Fibroblast of the aortic adventitia (primary cell): ENCODE data around the gene EPB41L4B. TPM values are rescaled to one million over a fixed set of nuclear protein-coding genes. Genes with fewer than 3 reads are reported as not detected.
A peak's percentile ranks its signal among the peaks of the same experiment; 100 is the strongest.

Experiments used
- DNase-seq: peaks from one replicate; pipeline ENCODE4 v3.0.0-alpha.2; 2010; ENCODE audit warnings: low read depth
- H3K4me3 ChIP-seq: 2 replicates; pipeline ENCODE4 v1.5.1; 2011; ENCODE audit warnings: low read depth, mild to moderate bottlenecking, control low read depth, low read length, moderate library complexity
- CTCF ChIP-seq: IDR thresholded peaks from 2 replicates; pipeline ENCODE4 v1.5.1; 2011; ENCODE audit warnings: mild to moderate bottlenecking, low read length, control low read depth, inconsistent platforms; ENCODE audit not compliant: insufficient read depth
- total RNA-seq: library from RNA; depleted of rRNA; stranded (reverse); fragments of >200 nt; gene quantifications from 2 replicates; pipeline ENCODE4 v1.2.3, GENCODE V29; 2012; ENCODE audit warnings: low replicate concordance

The EPB41L4B gene
- total RNA-seq, 1 donor = 1.8 TPM

- TF ChIP-seq CTCF = no peak
- no peak for DNase-seq
- H3K4me3 ChIP-seq = no peak overlapping the region
Observed at GRCh38 chr9:109335929-109336328, 15.1 kb upstream of the EPB41L4B start.

GRCh38 chr9:109335121-109335520 is 14.3 kb upstream of the EPB41L4B start:
- no peak overlapping the region for H3K4me3 ChIP-seq
- DNase-seq = no peak
- TF ChIP-seq CTCF = no peak

DNA sequence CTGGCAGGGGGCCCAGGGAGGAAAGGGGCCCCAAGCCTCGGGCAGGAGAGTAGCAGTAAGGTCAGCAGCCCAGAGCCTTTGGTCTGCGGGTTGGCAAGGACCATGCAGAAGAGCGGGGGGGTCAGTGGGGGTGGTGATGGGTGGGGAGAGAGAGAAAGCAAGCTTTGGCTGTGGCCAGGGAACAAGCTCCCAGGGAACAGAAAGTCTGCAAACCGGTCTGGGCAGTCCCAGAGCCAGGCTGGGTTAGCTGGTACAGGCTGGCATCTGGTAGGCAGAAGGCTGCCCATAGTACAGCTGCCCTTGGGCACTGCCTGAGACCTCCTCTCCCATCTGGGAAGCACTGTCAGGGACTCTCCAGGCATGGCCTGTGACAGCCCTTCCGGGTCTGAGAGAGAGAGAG is 10.5 kb upstream of the EPB41L4B start:
- peak; percentile 69 for DNase-seq
- H3K4me3 ChIP-seq = no peak overlapping the region
- TF ChIP-seq CTCF = no peak

- TF ChIP-seq CTCF = no peak
- DNase-seq = peak; percentile 47
- H3K4me3 ChIP-seq = no peak overlapping the region
Observed at GRCh38 chr9:109329638-109330258, 8.9 kb upstream of the EPB41L4B start.

DNA sequence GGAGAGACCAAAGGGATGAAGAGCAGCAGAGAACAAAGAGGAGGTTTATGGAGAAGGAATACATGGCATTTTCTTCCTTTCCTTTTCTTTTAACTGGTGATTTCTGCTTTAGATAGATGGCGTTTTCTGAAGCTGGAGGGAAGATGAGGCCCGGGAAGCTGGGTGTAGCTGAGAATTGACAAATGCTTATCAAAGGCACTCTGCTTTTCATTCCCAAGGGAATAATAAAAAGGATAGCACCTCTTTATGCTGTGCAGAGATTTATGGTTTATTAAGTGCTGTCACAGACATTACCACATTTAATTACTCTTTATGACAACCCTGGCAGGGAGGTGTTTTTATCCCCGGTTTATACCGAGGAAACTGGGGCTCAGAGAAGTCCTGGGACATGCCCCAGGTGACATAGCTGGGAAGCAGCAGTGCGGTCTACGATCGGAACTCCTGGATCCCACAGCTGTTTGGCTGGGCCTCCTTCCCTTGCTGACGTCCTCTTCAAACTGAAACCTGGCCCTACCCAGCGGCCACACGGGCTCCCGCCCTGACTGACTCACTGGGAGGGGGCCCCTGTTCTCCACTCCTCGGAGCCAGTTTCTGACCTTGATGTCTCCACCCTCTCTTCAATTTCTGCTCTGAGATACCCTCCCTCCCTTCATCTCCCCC is 8.2 kb upstream of the EPB41L4B start:
- peak; percentile 78 for DNase-seq
- H3K4me3 ChIP-seq = no peak overlapping the region
- no peak for TF ChIP-seq CTCF

DNA sequence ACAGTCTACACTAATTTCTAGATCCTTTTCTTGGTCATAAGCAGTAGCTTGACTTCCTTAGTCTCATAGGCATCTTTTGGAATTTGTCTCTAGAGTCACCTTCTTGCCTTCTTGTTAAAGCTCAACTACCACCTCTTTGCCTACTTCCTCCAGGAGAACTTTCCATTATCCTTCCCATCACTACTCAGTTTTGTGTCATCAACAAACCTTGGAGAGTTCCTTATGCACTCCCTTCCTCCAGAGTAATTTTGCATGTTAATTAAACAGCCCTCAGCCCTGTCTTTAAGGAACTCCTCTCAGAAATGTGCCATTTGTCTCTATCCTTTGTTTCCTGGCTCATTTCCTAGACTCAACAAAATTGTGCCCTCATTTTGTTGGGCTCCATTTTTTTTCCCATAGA is 4.2 kb upstream of the EPB41L4B start:
- no peak for DNase-seq
- H3K4me3 ChIP-seq = no peak overlapping the region
- TF ChIP-seq CTCF = no peak
